ENCODE results near the gene RPAP2.
"Not testable (repeated sequence)": the region's sequence is repeated elsewhere in the genome, so short reads cannot be mapped to it uniquely, and the experiment has no call there.

RPAP2 gene

DNA sequence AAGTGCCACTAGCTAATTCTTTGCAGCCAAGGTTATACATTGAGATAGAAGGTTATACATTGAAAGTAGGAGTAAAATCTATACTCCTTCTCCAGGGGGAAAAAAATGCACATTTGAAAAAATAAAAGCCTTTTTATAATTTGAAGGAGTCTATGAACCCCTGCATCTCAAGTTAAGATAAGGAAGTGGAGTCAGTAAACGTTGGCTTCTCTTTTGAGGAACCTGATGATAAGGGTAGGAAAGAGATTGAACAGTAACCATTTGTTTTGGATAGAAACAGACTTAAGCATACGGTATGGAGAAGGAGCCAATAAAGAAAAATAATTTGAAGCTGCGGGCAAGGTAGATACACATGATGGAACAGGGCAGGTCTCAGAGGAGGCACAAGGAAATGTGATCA lies 64.1 kb downstream of the RPAP2 start:
- TF ChIP-seq POLR2A (IDR thresholded peaks at IDR 0.05; ENCODE audit: low read depth, low read length) (no peak), POLR2AphosphoS5 (IDR thresholded peaks at IDR 0.05; ENCODE audit: low read depth, low read length) (no peak), TAF1 (IDR thresholded peaks at IDR 0.05; ENCODE audit: borderline replicate concordance, low read depth, low read length) (no peak)
- DNase-seq (ENCODE audit: insufficient read length) (no peak), FAIRE-seq (no peak)

DNA sequence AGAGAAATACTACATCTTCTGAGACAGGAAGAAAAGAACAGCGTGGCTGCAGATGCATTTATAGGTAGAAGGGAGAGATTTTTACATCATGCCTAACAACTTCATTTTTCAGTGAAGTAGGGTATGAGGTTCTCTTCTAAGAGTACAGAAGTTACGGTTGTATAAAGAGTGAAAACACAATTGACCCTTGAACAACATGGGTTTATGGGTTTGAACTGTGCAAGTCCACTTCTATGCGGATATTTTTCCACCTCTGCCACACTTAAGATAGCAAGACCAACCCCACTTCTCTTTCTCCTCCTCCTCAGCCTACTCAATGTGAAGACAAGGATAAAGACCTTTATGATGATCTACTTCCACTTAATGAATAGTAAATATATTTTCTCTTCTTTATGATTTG lies 64.5 kb downstream of the RPAP2 start:
- TF ChIP-seq POLR2AphosphoS5 (IDR thresholded peaks at IDR 0.05; ENCODE audit: low read depth, low read length) = no peak
- no peak for TF ChIP-seq POLR2A (IDR thresholded peaks at IDR 0.05; ENCODE audit: low read depth, low read length)
- no peak for TF ChIP-seq TAF1 (IDR thresholded peaks at IDR 0.05; ENCODE audit: borderline replicate concordance, low read depth, low read length)
- DNase-seq (ENCODE audit: insufficient read length) = no peak
- FAIRE-seq = no peak

- DNase-seq (ENCODE audit: insufficient read length) (no peak), FAIRE-seq (no peak)
- TF ChIP-seq TAF1 (IDR thresholded peaks at IDR 0.05; ENCODE audit: borderline replicate concordance, low read depth, low read length) (no peak), POLR2A (IDR thresholded peaks at IDR 0.05; ENCODE audit: low read depth, low read length) (no peak), POLR2AphosphoS5 (IDR thresholded peaks at IDR 0.05; ENCODE audit: low read depth, low read length) (no peak)
Observed at GRCh38 chr1:92365378-92366039, 66.7 kb downstream of the RPAP2 start.

GRCh38 chr1:92366040-92366395 lies 67.2 kb downstream of the RPAP2 start:
- TF ChIP-seq POLR2AphosphoS5 (IDR thresholded peaks at IDR 0.05; ENCODE audit: low read depth, low read length) (no peak), TAF1 (IDR thresholded peaks at IDR 0.05; ENCODE audit: borderline replicate concordance, low read depth, low read length) (no peak), POLR2A (IDR thresholded peaks at IDR 0.05; ENCODE audit: low read depth, low read length) (no peak)
- FAIRE-seq (no peak), DNase-seq (ENCODE audit: insufficient read length) (no peak)

- FAIRE-seq = peak; percentile 21
- no peak for DNase-seq (ENCODE audit: insufficient read length)
- TF ChIP-seq TAF1 (IDR thresholded peaks at IDR 0.05; ENCODE audit: borderline replicate concordance, low read depth, low read length) = no peak
Observed at GRCh38 chr1:92367496-92367895, 68.6 kb downstream of the RPAP2 start.

- TF ChIP-seq TAF1 (IDR thresholded peaks at IDR 0.05; ENCODE audit: borderline replicate concordance, low read depth, low read length) (no peak), POLR2A (IDR thresholded peaks at IDR 0.05; ENCODE audit: low read depth, low read length) (no peak), POLR2AphosphoS5 (IDR thresholded peaks at IDR 0.05; ENCODE audit: low read depth, low read length) (no peak)
- DNase-seq (ENCODE audit: insufficient read length) (no peak), FAIRE-seq (no peak)
Observed at GRCh38 chr1:92372164-92372563, 73.3 kb downstream of the RPAP2 start.

DNA sequence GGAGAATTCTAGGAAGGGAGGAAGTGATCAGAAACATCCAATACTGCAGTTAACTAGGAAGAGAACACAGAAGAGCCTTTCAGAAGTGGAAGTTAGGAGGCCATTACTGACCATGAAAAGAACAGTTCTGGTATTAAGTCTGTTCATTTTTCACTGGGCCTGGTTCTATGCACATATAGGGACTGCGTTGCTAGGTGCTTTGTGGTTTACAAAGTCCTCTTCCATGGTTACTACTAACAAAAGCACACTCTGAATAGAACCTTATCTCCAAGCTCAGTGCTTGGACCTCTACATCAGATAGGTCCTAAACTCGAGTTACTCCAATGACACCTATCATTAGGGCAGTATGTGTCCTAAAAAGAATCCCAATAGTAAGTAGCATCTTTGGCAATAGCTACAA lies 75.4 kb downstream of the RPAP2 start:
- DNase-seq (ENCODE audit: insufficient read length) (no peak), FAIRE-seq (peak; percentile 54)
- no peak for TF ChIP-seq POLR2AphosphoS5 (IDR thresholded peaks at IDR 0.05; ENCODE audit: low read depth, low read length)
- no peak for TF ChIP-seq POLR2A (IDR thresholded peaks at IDR 0.05; ENCODE audit: low read depth, low read length)
- TF ChIP-seq TAF1 (IDR thresholded peaks at IDR 0.05; ENCODE audit: borderline replicate concordance, low read depth, low read length) = no peak

- TF ChIP-seq TAF1 (IDR thresholded peaks at IDR 0.05; ENCODE audit: borderline replicate concordance, low read depth, low read length) = no peak
- TF ChIP-seq POLR2AphosphoS5 (IDR thresholded peaks at IDR 0.05; ENCODE audit: low read depth, low read length) = no peak
- no peak for TF ChIP-seq POLR2A (IDR thresholded peaks at IDR 0.05; ENCODE audit: low read depth, low read length)
- DNase-seq (ENCODE audit: insufficient read length) (no peak), FAIRE-seq (no peak)
Observed at GRCh38 chr1:92376345-92376744, 77.5 kb downstream of the RPAP2 start.

DNA sequence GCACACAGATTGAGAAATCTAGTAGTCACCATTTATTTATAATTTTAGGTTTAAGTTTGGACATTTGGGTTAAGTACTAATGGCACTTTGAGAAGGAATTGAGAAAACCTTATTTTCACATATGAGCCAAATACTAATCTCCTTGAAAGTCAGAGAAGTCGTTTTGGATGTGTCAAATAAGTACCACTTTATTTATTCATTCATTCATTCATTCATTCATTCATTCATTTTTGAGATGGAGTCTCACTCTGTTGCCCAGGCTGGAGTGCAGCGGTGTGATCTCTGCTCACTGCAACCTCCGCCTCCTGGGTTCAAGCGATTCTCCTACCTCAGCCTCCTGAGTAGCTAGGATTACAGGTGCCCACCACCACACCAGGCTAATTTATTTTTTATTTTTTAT lies 79.1 kb downstream of the RPAP2 start:
- DNase-seq (ENCODE audit: insufficient read length); FAIRE-seq: not testable (repeated sequence)

DNA sequence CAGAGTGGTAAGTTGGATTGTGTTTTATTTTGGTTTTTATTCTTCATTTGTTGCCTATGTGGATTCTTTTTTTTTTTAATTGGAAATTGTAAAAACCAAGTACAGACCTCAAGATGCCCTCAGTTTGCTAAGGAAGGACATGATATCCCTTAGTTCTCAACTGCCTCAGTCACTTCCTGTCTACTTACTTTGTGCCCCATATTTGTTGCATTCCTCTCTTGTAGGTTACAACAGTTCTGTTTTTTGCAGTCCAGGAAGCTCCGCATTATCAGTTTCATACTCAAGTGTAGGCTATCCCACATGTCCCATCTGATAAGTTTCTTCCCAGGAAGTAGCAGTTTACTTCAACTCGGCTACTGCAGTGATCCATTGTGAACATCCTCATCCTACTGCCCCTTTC lies 82.0 kb downstream of the RPAP2 start:
- FAIRE-seq = no peak

DNA sequence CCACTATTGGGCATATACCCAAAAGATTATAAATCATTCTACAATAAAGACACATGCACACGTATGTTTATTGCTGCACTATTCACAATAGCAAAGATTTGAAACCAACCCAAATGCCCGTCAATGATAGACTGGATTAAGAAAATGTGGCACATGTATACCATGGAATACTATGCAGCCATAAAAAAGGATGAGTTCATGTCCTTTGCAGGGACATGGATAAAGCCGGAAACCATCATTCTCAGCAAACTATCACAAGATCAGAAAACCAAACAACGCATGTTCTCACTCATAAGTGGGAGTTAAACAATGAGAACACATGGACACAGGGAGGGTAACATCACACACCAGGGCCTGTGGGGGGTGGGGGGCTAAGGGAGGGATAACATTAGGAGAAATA lies 95.1 kb downstream of the RPAP2 start:
- not testable (repeated sequence) for DNase-seq (ENCODE audit: insufficient read length)

More for the DNA sequence above, 82.0 kb downstream of the RPAP2 start:
- no peak for DNase-seq (ENCODE audit: insufficient read length)
- TF ChIP-seq POLR2AphosphoS5 (IDR thresholded peaks at IDR 0.05; ENCODE audit: low read depth, low read length) (no peak), POLR2A (IDR thresholded peaks at IDR 0.05; ENCODE audit: low read depth, low read length) (no peak), TAF1 (IDR thresholded peaks at IDR 0.05; ENCODE audit: borderline replicate concordance, low read depth, low read length) (no peak)

GRCh38 chr1:92398519-92398918 lies 99.7 kb downstream of the RPAP2 start:
- TF ChIP-seq POLR2AphosphoS5 (IDR thresholded peaks at IDR 0.05; ENCODE audit: low read depth, low read length) (no peak), TAF1 (IDR thresholded peaks at IDR 0.05; ENCODE audit: borderline replicate concordance, low read depth, low read length) (no peak), POLR2A (IDR thresholded peaks at IDR 0.05; ENCODE audit: low read depth, low read length) (no peak)
- DNase-seq (ENCODE audit: insufficient read length) (no peak), FAIRE-seq (peak; percentile 30)

More for the DNA sequence above, 95.1 kb downstream of the RPAP2 start:
- not testable (repeated sequence) for FAIRE-seq

- peak; percentile 17 for FAIRE-seq
- no peak for DNase-seq (ENCODE audit: insufficient read length)
- TF ChIP-seq POLR2AphosphoS5 (IDR thresholded peaks at IDR 0.05; ENCODE audit: low read depth, low read length) (no peak), TAF1 (IDR thresholded peaks at IDR 0.05; ENCODE audit: borderline replicate concordance, low read depth, low read length) (no peak), POLR2A (IDR thresholded peaks at IDR 0.05; ENCODE audit: low read depth, low read length) (no peak)
Observed at GRCh38 chr1:92399076-92399475, 100.2 kb downstream of the RPAP2 start.

All from GM12892 (cell line).